ENCODE results near the gene MYADM.

- TF ChIP-seq LEF1 (IDR thresholded peaks at IDR 0.05; ENCODE audit: borderline replicate concordance) (no peak), PKNOX1 (IDR thresholded peaks at IDR 0.05) (no peak), FOXM1 (IDR thresholded peaks at IDR 0.05; ENCODE audit: borderline replicate concordance) (no peak), SUZ12 (IDR thresholded peaks at IDR 0.05) (no peak), HDGF (IDR thresholded peaks at IDR 0.05; ENCODE audit: borderline replicate concordance) (no peak), BHLHE40 (IDR thresholded peaks at IDR 0.05; ENCODE audit: borderline replicate concordance) (no peak), NFRKB (IDR thresholded peaks at IDR 0.05) (no peak), FOXA1 (IDR thresholded peaks at IDR 0.05) (no peak), FOXK2 (IDR thresholded peaks at IDR 0.05) (no peak), SP1 (IDR thresholded peaks at IDR 0.05) (no peak), CTBP1 (IDR thresholded peaks at IDR 0.05; ENCODE audit: borderline replicate concordance) (no peak), ZNF384 (IDR thresholded peaks at IDR 0.05) (no peak), TARDBP (IDR thresholded peaks at IDR 0.05) (no peak), ARNT (IDR thresholded peaks at IDR 0.05) (no peak)
Observed at GRCh38 chr19:53909471-53910169, 41.9 kb downstream of the MYADM start.

Measured in HEK293T (cell line).